ENCODE measurements around the gene GPR15LG. TPM values are rescaled to one million over a fixed set of nuclear protein-coding genes. Genes with fewer than 3 reads are reported as not detected.
"Not testable (repeated sequence)": the region's sequence is repeated elsewhere in the genome, so short reads cannot be mapped to it uniquely, and the experiment has no call there.

GPR15LG gene
- total RNA-seq, 1 donor from 2014 or later: 0.70 TPM

- TF ChIP-seq CTCF (conservative IDR thresholded peaks at IDR 0.05): no peak
- no peaks in the 10 kb centered on the region for H3K9me3 Mint-ChIP-seq
- no peak overlapping the region for H3K27ac Mint-ChIP-seq
- no peaks in the 10 kb centered on the region for H3K4me1 Mint-ChIP-seq (ENCODE audit: unreplicated experiment)
- H3K4me3 Mint-ChIP-seq: no peak overlapping the region
- DNase-seq (ENCODE audit: extremely low spot score, unreplicated experiment): no peak
- H3K27me3 Mint-ChIP-seq: peaks cover 29% of the 10 kb centered on the region
- peaks cover 6% of the 10 kb centered on the region for H3K36me3 Mint-ChIP-seq
Measured at GRCh38 chr10:84159076-84159685, 14.4 kb upstream of the GPR15LG start.

- Mint-ChIP-seq H3K9me3 (no peaks in the 10 kb centered on the region), H3K27ac (no peak overlapping the region), H3K4me3 (no peak overlapping the region), H3K4me1 (ENCODE audit: unreplicated experiment) (no peaks in the 10 kb centered on the region), H3K36me3 (no peaks in the 10 kb centered on the region), H3K27me3 (peaks cover 36% of the 10 kb centered on the region)
- DNase-seq (ENCODE audit: extremely low spot score, unreplicated experiment): no peak
- TF ChIP-seq CTCF (conservative IDR thresholded peaks at IDR 0.05): no peak
Measured at GRCh38 chr10:84160663-84161362, 12.8 kb upstream of the GPR15LG start.

GRCh38 chr10:84163996-84164395 lies 9.6 kb upstream of the GPR15LG start:
- Mint-ChIP-seq H3K27ac (no peak overlapping the region), H3K9me3 (no peaks in the 10 kb centered on the region), H3K4me1 (ENCODE audit: unreplicated experiment) (no peaks in the 10 kb centered on the region), H3K4me3 (no peak overlapping the region), H3K27me3 (peaks cover 30% of the 10 kb centered on the region), H3K36me3 (no peaks in the 10 kb centered on the region)
- no peak for DNase-seq (ENCODE audit: extremely low spot score, unreplicated experiment)
- no peak for TF ChIP-seq CTCF (conservative IDR thresholded peaks at IDR 0.05)

- Mint-ChIP-seq H3K27ac (no peak overlapping the region), H3K4me3 (no peak overlapping the region), H3K36me3 (no peaks in the 10 kb centered on the region), H3K4me1 (ENCODE audit: unreplicated experiment) (no peaks in the 10 kb centered on the region), H3K9me3 (no peaks in the 10 kb centered on the region), H3K27me3 (peaks cover 27% of the 10 kb centered on the region)
- no peak for TF ChIP-seq CTCF (conservative IDR thresholded peaks at IDR 0.05)
- no peak for DNase-seq (ENCODE audit: extremely low spot score, unreplicated experiment)
Measured at GRCh38 chr10:84164442-84164841, 9.2 kb upstream of the GPR15LG start.

GRCh38 chr10:84166620-84167288 lies 6.8 kb upstream of the GPR15LG start:
- no peak overlapping the region for H3K4me3 Mint-ChIP-seq
- H3K27ac Mint-ChIP-seq: no peak overlapping the region
- peaks cover 19% of the 10 kb centered on the region for H3K27me3 Mint-ChIP-seq
- no peaks in the 10 kb centered on the region for H3K4me1 Mint-ChIP-seq (ENCODE audit: unreplicated experiment)
- no peaks in the 10 kb centered on the region for H3K36me3 Mint-ChIP-seq
- no peak for TF ChIP-seq CTCF (conservative IDR thresholded peaks at IDR 0.05)
- no peaks in the 10 kb centered on the region for H3K9me3 Mint-ChIP-seq
- DNase-seq (ENCODE audit: extremely low spot score, unreplicated experiment): no peak

- DNase-seq (ENCODE audit: extremely low spot score, unreplicated experiment); H3K36me3 Mint-ChIP-seq; H3K4me3 Mint-ChIP-seq; H3K27ac Mint-ChIP-seq; H3K9me3 Mint-ChIP-seq; H3K4me1 Mint-ChIP-seq (ENCODE audit: unreplicated experiment): not testable (repeated sequence)
- peaks cover 19% of the 10 kb centered on the region for H3K27me3 Mint-ChIP-seq
Measured at GRCh38 chr10:84167289-84167653, 6.3 kb upstream of the GPR15LG start.

GRCh38 chr10:84168382-84168781 lies 5.2 kb upstream of the GPR15LG start:
- H3K4me3 Mint-ChIP-seq; H3K27ac Mint-ChIP-seq; H3K4me1 Mint-ChIP-seq (ENCODE audit: unreplicated experiment); H3K36me3 Mint-ChIP-seq; H3K9me3 Mint-ChIP-seq; DNase-seq (ENCODE audit: extremely low spot score, unreplicated experiment): not testable (repeated sequence)
- peaks cover 14% of the 10 kb centered on the region for H3K27me3 Mint-ChIP-seq

GRCh38 chr10:84171237-84171636 lies 2.4 kb upstream of the GPR15LG start:
- H3K4me1 Mint-ChIP-seq (ENCODE audit: unreplicated experiment): not testable (repeated sequence)

More at GRCh38 chr10:84171237-84171636, 2.4 kb upstream of the GPR15LG start:
- not testable (repeated sequence) for H3K9me3 Mint-ChIP-seq; DNase-seq (ENCODE audit: extremely low spot score, unreplicated experiment); H3K27me3 Mint-ChIP-seq; H3K36me3 Mint-ChIP-seq; H3K27ac Mint-ChIP-seq; H3K4me3 Mint-ChIP-seq
